GM19467 (cell line): ENCODE measurements around the gene ZSCAN2.
A peak's percentile ranks its signal among the peaks of the same experiment; 100 is the strongest.
"Not testable (repeated sequence)": the region's sequence is repeated elsewhere in the genome, so short reads cannot be mapped to it uniquely, and the experiment has no call there.

ENCODE experiments used
- ATAC-seq: cut with Tn5 transposase; IDR thresholded peaks from one replicate; pipeline ENCODE4 v1.9.1; 2021; ENCODE audit warnings: mild to moderate bottlenecking, moderate library complexity; ENCODE audit not compliant: unreplicated experiment

Gene ZSCAN2

GRCh38 chr15:84600687-84601554, at the start of gene ZSCAN2:
Gene ZSCAN2 (plus strand): TSS chr15:84601009. CDS start chr15:84603928, 2,919 bp downstream.
- ATAC-seq: peak; percentile 97

GRCh38 chr15:84551624-84552023, 49.2 kb upstream of the ZSCAN2 start:
- ATAC-seq: not testable (repeated sequence)

- no peak for ATAC-seq
Measured at GRCh38 chr15:84552896-84553295, 47.9 kb upstream of the ZSCAN2 start.

GRCh38 chr15:84556690-84557089, 44.1 kb upstream of the ZSCAN2 start:
- ATAC-seq: not testable (repeated sequence)

- not testable (repeated sequence) for ATAC-seq
Measured at GRCh38 chr15:84568021-84568420, 32.8 kb upstream of the ZSCAN2 start.

- ATAC-seq: no peak
Measured at GRCh38 chr15:84570164-84570735, 30.6 kb upstream of the ZSCAN2 start.

GRCh38 chr15:84572231-84572630, 28.6 kb upstream of the ZSCAN2 start:
- ATAC-seq: no peak

GRCh38 chr15:84575493-84575892, 25.3 kb upstream of the ZSCAN2 start:
- no peak for ATAC-seq

- not testable (repeated sequence) for ATAC-seq
Measured at GRCh38 chr15:84577891-84578290, 22.9 kb upstream of the ZSCAN2 start.

GRCh38 chr15:84579261-84579721, 21.5 kb upstream of the ZSCAN2 start:
- not testable (repeated sequence) for ATAC-seq

GRCh38 chr15:84581676-84582428, 19.0 kb upstream of the ZSCAN2 start:
- ATAC-seq: not testable (repeated sequence)

GRCh38 chr15:84582583-84583157, 18.1 kb upstream of the ZSCAN2 start:
- no peak for ATAC-seq

- ATAC-seq: not testable (repeated sequence)
Measured at GRCh38 chr15:84583921-84584320, 16.9 kb upstream of the ZSCAN2 start.

- ATAC-seq: no peak
Measured at GRCh38 chr15:84586696-84587095, 14.1 kb upstream of the ZSCAN2 start.

- peak; percentile 93 for ATAC-seq
Measured at GRCh38 chr15:84588053-84588874, 12.5 kb upstream of the ZSCAN2 start.

- no peak for ATAC-seq
Measured at GRCh38 chr15:84590406-84590805, 10.4 kb upstream of the ZSCAN2 start.

- no peak for ATAC-seq
Measured at GRCh38 chr15:84591815-84592214, 9.0 kb upstream of the ZSCAN2 start.

GRCh38 chr15:84594617-84595290, 6.1 kb upstream of the ZSCAN2 start:
- no peak for ATAC-seq

- no peak for ATAC-seq
Measured at GRCh38 chr15:84595660-84596059, 5.1 kb upstream of the ZSCAN2 start.

- no peak for ATAC-seq
Measured at GRCh38 chr15:84597296-84597695, 3.5 kb upstream of the ZSCAN2 start.
